Epithelial cell of esophagus (primary cell): Measurements from ENCODE around the gene HLA-E.

Experiments
- DNase-seq: peaks from one replicate; pipeline ENCODE4 v3.0.0; 2010; ENCODE audit warnings: low read depth
- H3K4me3 ChIP-seq: 2 replicates; pipeline ENCODE4 v1.5.1; 2011; ENCODE audit warnings: mild to moderate bottlenecking, low read length, control low read depth
- CTCF ChIP-seq: IDR thresholded peaks from 2 replicates; pipeline ENCODE4 v1.5.1; 2011; ENCODE audit warnings: low read depth, mild to moderate bottlenecking, low read length, control low read depth, inconsistent platforms; ENCODE audit not compliant: insufficient read depth; ENCODE audit errors: missing control alignments

Gene HLA-E

DNA sequence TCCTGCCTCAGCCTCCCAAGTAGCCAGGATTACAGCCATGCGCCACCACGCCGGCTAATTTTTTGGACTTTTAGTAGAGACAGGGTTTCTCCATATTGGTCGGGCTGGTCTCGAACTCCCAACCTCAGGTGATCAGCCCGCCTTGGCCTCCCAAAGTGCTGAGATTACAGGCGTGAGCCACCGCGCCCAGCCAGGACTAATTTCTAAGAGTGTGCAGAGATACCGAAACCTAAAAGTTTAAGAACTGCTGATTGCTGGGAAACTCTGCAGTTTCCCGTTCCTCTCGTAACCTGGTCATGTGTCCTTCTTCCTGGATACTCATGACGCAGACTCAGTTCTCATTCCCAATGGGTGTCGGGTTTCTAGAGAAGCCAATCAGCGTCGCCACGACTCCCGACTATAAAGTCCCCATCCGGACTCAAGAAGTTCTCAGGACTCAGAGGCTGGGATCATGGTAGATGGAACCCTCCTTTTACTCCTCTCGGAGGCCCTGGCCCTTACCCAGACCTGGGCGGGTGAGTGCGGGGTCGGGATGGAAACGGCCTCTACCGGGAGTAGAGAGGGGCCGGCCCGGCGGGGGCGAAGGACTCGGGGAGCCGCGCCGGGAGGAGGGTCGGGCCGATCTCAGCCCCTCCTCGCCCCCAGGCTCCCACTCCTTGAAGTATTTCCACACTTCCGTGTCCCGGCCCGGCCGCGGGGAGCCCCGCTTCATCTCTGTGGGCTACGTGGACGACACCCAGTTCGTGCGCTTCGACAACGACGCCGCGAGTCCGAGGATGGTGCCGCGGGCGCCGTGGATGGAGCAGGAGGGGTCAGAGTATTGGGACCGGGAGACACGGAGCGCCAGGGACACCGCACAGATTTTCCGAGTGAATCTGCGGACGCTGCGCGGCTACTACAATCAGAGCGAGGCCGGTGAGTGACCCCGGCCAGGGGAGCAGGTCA, at the start of gene HLA-E:
HLA-E (plus strand) TSS at position 429 of the 945 bp plus-strand sequence; CDS start at position 452, 23 bp downstream.
- peak within 1 kb of the TSS; percentile 81 for H3K4me3 ChIP-seq
- DNase-seq, result peak; percentile 100
- TF ChIP-seq CTCF, result no peak

GRCh38 chr6:30441171-30441570, 48.1 kb upstream of the HLA-E start:
- H3K4me3 ChIP-seq, result no peak overlapping the region
- peak; percentile 91 for DNase-seq
- no peak for TF ChIP-seq CTCF

DNA sequence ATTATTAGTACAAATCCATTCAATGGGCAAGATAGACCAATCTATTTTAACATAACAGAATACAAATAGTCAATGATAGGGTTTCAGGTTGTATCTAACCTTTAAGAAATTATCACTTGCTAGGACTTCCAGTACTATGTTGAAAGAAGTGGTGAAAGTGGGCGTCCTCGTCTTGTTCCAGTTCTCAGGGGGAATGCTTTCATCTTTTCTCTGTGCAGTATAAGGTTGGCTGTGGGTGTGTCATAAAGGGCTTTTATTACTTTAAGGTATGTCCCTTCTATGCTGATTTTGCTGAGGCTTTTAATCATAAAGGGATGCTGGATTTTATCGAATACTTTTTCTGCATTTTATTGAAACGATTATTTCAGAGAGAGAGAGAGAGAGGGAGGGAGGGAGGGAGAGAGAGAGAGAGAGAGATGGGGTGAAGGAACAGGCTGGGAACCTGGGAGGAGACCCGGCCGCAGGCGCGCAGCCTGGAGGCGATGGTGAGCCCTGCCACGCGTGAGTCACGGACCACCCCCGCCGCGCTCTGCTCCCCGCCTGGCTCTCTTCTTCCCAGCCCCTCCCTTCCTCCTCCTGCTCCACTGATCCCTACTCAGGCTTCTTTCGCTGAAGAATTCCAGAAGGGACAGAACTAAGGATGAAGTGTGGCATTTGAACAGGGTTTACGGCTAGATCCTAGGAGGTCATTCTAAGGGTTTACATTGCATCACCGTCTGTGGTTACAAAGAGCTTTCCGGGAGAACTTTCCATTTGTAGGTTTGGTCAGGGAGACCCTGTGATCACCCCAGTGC, 45.5 kb upstream of the HLA-E start:
- no peak for TF ChIP-seq CTCF
- no peak overlapping the region for H3K4me3 ChIP-seq
- DNase-seq, result peak; percentile 64

GRCh38 chr6:30444451-30444742, 44.9 kb upstream of the HLA-E start:
- H3K4me3 ChIP-seq, result no peak overlapping the region
- no peak for TF ChIP-seq CTCF
- DNase-seq, result no peak

- no peak for DNase-seq
- no peak overlapping the region for H3K4me3 ChIP-seq
- TF ChIP-seq CTCF, result no peak
Measured at GRCh38 chr6:30446259-30446658, 43.0 kb upstream of the HLA-E start.

DNA sequence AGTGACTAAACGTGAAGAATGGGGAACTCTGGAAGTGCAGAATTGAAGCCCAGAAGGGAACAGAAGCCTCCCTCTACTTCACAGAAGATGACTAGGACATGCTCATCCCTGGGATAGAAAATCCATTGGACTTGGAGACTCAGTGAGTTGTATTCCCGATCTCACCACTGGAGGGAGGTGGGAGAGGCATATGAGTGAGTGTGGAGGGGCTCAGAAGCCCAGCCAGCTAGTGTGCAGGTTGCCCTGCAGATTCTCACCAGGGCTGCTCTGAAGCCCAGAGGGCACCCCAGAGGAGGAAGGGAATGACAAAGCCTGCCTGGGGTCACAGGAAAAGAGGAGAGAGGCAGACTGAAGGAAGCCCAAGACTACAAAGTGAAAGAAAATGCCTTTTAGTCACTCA, 42.1 kb upstream of the HLA-E start:
- peak; percentile 59 for DNase-seq
- TF ChIP-seq CTCF, result peak; percentile 46
- H3K4me3 ChIP-seq, result no peak overlapping the region
